Measurements from ENCODE around the gene CLIC3.

CLIC3 gene

GRCh38 chr9:136979769-136980587, 16.4 kb downstream of the CLIC3 start:
- no peak for FAIRE-seq

DNA sequence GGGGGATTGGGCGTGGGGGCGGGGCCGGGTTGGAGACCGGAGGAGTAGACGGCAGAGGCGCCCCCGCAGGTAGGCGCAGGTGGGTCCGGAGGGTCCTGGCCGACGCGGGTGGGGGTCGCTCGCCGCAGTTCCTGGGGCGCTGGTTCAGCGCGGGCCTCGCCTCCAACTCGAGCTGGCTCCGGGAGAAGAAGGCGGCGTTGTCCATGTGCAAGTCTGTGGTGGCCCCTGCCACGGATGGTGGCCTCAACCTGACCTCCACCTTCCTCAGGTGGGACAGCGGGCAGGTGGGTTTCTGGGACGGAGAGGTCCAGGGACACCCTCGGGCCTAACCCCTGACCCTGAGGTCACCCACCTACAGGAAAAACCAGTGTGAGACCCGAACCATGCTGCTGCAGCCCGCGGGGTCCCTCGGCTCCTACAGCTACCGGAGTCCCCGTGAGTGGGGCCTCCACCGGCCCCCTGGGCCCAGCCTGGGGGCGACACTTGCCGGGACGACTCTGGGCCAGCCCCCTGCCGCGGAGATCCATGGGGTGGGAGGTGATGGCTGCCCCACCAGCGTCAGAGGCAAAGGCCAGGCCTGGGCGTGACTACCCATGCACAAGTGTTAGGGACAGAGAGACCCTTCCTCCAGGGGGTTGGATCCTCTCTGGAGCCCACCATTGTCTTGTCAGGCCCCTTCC, 17.4 kb downstream of the CLIC3 start:
- FAIRE-seq: no peak

DNA sequence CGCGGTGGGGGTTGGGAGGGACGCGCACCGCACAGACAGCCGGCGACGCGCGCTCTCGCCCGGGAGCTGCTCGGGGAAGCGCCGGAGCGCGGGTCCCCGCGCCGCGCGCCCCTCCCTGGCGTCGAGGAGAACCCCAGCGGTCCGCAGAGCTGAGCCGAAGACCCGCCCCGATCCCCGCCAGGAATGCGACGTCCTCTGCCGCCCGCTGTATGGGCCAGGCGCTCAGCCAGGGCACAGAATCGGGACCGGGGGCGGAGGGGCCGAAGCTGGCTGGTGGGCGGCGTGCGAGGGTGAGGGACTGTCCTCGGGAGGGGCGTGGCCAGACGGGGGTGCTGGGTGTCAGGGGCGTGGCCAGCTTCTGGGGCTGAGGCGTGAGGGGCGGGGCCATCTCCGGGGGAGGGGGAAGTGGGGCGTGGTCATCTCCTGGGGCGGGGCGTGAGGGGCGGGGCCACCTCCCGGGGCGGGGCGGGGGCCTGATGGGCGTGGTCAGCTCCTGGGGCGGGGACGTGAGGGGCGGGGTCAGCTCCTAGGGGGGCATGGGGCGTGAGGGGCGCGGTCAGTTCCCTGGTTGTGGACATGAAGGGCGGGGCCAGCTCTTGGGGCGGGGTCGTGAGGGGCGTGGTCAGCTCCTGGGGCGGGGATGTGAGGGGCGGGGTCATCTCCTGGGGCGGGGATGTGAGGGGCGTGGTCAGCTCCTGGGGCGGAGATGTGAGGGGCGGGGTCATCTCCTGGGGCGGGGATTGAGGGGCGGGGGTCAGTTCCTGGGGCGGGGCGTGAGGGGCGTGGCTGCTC, 18.1 kb downstream of the CLIC3 start:
- FAIRE-seq: no peak

- FAIRE-seq: no peak
Observed at GRCh38 chr9:136977649-136978072, 18.7 kb downstream of the CLIC3 start.

DNA sequence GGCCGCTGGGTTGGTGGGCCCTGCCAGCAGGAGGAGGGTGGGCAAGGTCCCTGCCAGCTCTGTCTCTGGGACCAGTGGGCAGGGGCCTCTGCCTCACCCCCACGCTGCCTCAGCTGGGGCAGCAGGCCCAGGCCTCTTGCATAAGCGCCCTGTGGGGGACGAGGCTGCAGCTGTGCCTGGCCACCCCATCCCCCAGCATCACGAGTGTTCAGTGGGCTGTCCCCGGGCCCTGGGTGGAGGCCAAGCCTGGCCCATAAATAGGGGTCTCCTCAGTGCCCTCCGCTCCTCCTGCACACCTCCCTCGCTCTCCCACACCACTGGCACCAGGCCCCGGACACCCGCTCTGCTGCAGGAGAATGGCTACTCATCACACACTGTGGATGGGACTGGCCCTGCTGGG, 19.1 kb downstream of the CLIC3 start, which contains the start of gene PTGDS:
PTGDS (plus strand) TSS at position 282 of the 400 bp plus-strand sequence; CDS start at position 357, 75 bp downstream.
- FAIRE-seq: no peak

GRCh38 chr9:136975644-136976043, 20.7 kb downstream of the CLIC3 start:
- FAIRE-seq: no peak

DNA sequence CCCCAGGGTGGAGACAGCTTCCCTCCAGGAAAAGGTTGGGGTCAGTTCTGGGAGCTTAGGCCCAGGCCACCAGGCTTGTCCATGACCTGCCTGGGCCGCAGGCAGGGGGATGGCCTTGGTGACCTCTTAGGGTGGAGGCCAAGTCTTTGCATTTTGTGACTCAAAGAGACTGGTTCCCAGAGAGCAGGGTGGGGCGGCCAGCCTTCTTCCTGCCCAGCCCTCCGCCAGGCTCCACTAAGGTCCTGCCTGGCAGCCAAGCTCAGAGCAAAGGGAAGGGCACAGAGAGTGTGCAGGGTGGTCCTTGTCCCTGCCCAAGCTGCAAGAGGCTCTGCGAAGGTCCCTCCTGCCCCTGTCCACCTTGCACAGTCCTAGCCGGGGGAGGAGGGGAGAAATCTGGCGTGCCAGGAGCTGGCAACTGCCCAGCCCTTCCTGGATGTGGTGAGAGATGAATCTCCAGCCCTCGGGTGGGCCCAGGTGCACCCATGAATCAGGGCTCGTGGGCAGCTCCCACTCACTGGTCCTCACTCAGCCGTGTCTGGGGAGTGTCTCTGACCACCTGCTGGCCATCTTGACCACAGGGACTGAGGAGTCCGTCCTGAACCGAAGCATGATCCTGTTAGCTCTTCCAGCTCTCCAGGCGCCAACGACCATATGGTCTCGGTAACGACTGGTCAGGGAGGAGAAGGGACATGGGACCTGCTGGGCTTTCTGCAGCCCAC, 21.4 kb downstream of the CLIC3 start:
- no peak for FAIRE-seq

DNA sequence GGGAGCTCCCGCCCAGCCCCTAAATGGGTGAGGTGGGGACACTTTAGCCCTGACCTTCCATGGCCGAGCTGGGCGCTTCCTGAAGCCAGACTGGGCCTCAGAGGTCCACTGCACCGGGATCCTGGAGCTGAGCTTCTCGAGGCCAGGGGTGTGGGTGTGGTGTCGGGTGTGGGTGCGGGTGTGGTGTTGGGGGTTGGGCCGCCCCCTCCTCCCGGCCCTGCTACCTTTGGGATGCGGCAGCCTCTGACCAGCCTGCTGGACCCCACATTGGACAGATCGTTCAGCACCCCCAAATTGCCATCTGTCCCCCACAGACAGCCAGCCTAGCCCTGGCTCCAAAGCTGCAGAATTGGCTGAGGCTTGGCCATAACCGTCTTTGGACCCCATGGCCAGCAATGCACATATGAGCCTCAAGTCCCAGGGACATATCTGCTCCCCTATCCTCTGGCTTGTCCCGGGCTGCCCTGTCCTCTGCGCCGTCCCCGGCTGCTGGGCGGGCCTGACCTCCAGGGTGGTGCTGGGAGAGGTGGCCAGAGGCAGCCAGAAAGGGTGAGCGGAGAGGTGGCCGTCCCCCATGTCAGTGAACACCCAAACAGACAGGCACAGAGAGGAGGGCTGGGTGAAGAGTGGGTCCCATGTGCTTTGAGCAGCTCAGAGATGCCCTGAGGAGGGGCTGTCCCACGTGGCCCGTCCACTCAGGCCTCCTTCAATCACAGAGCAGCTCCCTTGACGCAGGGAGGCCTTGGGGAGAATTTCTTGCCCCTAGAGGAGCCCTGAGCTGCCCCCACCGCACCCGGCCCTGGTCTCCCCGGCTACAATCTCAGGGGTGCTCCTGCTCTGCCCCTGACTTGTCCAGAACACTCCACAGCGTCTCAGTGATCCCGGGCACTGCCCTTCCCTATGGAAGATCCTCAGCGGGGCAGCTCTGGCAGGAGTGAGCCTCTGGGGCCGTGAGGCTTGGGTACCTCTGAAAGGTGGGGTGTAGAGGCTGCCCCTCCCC, 22.4 kb downstream of the CLIC3 start:
- FAIRE-seq: no peak

DNA sequence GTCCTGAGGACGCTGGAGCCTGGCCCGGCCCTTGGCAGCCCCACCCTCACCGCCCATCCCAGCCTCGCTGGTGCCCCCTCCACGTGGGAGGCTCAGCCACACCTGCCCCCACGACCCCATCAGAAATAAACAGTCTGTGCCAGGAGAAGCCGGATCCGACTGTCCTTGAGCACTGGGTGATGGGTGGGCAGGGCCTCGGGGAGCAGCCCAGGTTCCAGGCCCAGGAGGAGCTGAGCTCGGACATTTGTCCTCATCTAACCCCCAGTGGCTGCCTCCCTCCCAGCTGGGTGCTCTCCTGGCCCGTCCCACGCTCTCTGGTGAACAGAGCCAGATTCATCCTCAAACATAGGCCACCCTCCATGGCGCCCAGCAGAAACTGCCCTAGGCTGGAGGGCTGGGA, 23.6 kb downstream of the CLIC3 start:
- no peak for FAIRE-seq

- no peak for FAIRE-seq
Observed at GRCh38 chr9:136972335-136972734, 24.0 kb downstream of the CLIC3 start.

- FAIRE-seq: no peak
Observed at GRCh38 chr9:136971746-136972145, 24.6 kb downstream of the CLIC3 start.

GRCh38 chr9:136970361-136970760, 26.0 kb downstream of the CLIC3 start:
- FAIRE-seq: no peak

- no peak for FAIRE-seq
Observed at GRCh38 chr9:136969774-136970173, 26.6 kb downstream of the CLIC3 start.

- no peak for FAIRE-seq
Observed at GRCh38 chr9:136969150-136969549, 27.2 kb downstream of the CLIC3 start.

- no peak for FAIRE-seq
Observed at GRCh38 chr9:136968333-136969127, 27.8 kb downstream of the CLIC3 start.

DNA sequence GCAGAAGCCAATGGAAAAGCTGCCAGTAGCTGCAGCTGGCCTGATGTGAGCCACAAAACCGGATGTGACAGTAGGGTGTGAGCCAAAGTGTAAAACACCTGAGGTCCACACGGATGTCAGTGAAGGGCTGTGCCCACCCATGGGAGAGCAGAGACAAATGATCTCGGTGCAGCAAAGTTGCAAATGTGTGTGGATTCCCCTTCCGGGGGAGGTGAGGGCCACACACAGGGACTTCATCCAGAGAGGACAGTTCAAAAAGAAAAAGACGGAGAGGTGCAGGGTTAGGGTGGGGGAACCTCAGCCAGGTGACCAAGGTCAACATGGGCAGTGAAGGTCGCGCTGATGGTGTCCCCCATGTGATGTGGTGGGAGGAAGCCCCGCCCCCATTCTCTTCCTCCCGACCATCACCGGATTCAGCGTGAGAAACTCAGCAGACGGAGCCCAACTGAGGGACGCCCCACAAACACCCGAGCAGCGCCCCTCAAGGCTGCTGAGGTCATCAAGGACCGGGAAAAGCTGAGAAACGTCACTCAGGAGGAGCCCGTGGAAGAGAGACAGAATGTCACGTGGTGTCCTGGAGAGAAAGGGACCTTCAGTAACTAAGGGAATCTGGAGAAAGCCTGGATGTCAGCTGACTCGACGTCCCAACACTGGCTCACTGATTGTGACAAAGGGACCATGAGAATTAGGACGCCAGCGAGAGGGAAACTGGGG, 30.4 kb downstream of the CLIC3 start:
- no peak for FAIRE-seq

DNA sequence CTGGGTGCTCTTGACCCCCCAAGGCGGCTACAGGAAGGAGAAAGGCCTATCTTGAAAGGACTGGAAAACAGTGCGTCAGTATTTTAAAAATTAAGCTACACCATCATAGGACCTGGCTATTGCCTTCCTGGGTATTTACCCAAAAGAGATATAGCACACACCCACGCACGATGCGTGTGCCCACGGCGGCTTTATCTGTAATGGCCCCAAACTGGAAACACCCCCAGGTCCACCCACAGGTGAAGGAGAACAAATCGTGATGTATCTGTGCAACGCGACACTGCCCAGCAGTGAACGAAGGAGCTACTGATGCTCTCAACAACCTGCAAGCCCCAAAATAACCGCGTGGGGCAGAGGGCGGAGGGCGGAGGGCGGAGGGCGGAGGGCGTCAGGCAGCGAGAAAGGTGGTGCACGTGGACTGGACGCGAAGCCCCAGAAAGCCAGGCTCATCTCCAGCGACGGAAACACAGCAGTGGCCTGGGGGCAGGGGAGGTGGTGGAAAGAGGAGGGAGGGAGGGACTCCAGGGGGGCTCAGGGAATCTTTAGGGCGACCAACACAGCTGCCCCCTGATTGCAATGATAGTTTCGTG, 31.4 kb downstream of the CLIC3 start:
- FAIRE-seq: no peak

- no peak for FAIRE-seq
Observed at GRCh38 chr9:136964171-136964689, 32.1 kb downstream of the CLIC3 start.

- no peak for FAIRE-seq
Observed at GRCh38 chr9:136963751-136964150, 32.6 kb downstream of the CLIC3 start.

Data from endometrium (tissue), 2 donors.